GM21526 (cell line): ENCODE measurements around the gene PLEKHH2.
"Not testable (repeated sequence)": the region's sequence is repeated elsewhere in the genome, so short reads cannot be mapped to it uniquely, and the experiment has no call there.

ENCODE experiments used
- ATAC-seq: cut with Tn5 transposase; IDR thresholded peaks from one replicate; pipeline ENCODE4 v1.9.1; 2021; ENCODE audit warnings: moderate library complexity; ENCODE audit not compliant: unreplicated experiment, low FRiP score

Gene PLEKHH2

DNA sequence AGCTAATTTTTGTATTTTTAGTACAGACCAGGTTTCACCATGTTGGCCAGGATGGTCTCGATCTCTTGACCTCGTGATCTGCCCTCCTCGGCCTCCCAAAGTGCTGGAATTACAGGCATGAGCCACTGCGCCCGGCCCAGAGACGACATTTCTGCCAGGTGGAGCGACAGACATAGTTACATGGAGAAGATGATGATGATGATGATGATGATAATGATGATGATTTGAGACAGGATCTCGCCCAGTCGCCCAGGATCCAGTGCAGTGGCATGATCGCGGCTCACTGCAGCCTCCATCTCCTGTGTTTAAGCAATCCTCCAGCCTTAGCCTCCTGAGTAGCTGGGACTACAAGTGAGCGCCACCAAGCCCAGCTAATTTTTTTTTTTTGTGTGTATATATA is 907 bp upstream of the PLEKHH2 start:
- ATAC-seq = not testable (repeated sequence)

- no peak for ATAC-seq
Measured at GRCh38 chr2:43636621-43637020, 439 bp upstream of the PLEKHH2 start.

- no peak for ATAC-seq
Measured at GRCh38 chr2:43642363-43642762, 5.3 kb downstream of the PLEKHH2 start.

GRCh38 chr2:43643680-43644079 is 6.6 kb downstream of the PLEKHH2 start:
- no peak for ATAC-seq

DNA sequence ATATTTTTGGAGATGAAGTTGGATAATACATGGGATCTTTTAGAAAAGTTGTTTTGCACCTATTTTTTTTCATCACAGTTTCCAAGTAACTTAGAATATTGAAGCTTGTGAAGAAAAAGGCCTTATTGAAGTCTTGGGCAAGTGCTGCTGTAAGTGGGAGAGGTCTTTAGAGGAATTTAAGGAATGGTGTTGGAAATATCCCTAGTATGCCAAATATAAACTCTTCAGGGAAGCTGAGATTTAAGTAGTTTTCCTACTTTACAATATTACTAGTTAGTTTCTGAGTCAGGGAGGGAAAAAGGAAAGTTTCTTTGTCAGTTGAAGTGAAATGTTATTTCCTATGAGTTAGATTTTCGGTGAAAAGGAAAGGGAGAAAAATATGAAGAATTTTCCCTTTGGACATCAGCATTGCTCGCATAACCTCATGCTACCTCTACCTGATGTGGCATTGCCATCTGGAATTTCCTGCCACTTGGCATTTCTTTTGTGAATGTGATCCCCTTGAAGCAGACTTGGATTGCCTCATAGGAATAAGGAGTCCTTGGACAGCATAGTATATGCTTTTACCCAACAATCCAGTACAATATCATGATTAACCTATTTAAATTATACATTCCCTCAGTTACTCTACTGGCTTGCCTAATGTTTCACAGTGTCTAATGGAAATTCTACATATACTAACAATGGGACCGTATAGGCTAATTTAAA is 12.1 kb downstream of the PLEKHH2 start:
- ATAC-seq = no peak

DNA sequence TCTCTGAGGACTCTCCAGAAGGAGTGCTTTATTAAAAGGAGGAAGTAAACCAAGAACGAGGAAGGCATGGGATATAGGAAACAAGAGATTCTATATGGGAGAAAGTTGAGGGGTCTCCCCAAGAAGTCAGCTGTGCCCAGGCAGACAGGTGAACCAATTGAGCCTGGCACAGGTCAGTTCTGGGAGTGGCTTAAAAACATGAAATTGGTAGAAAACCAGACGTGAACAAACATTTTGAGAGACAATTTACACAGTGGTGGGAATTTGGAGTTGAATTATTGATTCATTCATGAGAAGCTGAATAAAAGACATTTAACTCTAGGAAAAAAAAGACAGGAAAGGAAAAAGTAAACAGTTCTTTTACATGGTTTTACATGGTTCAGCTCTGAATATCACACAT is 16.4 kb downstream of the PLEKHH2 start:
- no peak for ATAC-seq

DNA sequence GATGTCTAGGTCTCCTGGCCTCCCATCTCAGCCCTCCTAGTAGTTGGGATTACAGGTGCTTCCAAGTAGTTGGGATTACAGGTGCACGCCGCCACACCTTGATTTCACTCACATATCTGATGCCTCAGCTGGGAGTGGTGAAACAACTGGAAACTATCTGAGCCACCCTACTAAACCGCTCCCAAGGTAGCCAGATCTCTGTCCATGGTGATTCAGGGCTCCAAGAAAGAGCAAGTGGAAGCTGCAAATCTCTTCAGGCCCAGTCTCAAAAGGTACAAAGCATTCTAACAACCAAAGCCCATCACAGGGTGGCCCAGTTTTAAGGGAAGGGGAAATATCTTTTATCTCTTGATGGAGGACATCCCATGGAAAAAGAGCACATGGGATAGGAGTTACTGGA is 20.2 kb downstream of the PLEKHH2 start:
- no peak for ATAC-seq

- no peak for ATAC-seq
Measured at GRCh38 chr2:43675646-43676321, 38.7 kb downstream of the PLEKHH2 start.

- ATAC-seq = no peak
Measured at GRCh38 chr2:43676322-43677050, 39.4 kb downstream of the PLEKHH2 start, which contains the start of gene C1GALT1C1L. Gene C1GALT1C1L, minus strand, starts transcription at chr2:43676429. Its CDS starts 107 bp downstream, at chr2:43676322.

- not testable (repeated sequence) for ATAC-seq
Measured at GRCh38 chr2:43677783-43678182, 40.7 kb downstream of the PLEKHH2 start.

GRCh38 chr2:43685357-43685756 is 48.3 kb downstream of the PLEKHH2 start:
- no peak for ATAC-seq

DNA sequence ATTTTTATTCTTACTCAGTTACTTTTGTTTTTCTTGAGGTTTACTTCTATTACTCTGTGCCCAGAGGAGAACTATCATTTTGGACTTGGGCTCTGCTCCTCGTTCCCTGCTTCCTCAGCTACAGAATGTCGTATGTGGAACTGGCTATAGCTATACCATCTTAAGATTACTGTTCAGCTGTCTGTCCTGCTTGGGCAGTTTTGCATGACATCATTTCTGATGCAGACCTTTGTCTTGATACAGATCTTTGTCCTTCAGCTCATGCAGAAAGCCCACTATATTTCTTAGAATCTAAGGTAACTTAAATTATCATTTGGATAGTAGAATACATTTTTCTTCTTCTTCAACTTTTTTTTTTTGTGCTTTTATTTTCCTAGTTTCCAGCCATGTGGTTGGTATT is 52.9 kb downstream of the PLEKHH2 start:
- no peak for ATAC-seq

DNA sequence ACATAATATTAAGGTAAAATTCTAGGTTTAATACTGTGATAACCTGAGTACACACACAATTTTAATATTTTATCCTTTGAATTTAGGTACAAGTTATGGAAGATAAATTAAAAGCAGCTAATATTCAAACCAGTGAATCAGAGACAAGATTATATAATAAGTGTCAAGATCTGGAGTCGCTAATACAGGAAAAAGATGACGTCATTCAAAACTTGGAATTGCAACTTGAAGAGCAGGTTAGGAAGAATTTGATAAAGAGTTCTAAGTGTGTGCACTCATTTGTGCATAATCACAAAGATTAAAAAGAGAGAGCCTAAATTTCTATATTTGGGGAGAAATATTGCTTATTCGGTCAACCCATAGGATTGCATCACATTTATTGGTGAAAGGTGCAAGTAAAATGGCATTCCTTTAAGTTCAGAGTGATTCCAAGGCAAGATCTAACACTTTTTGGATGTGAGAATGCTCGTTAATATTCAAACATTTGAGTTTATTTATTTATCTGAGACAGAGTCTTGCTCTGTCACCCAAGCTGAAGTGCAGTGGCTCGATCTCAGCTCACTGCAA is 55.5 kb downstream of the PLEKHH2 start:
- ATAC-seq = no peak

DNA sequence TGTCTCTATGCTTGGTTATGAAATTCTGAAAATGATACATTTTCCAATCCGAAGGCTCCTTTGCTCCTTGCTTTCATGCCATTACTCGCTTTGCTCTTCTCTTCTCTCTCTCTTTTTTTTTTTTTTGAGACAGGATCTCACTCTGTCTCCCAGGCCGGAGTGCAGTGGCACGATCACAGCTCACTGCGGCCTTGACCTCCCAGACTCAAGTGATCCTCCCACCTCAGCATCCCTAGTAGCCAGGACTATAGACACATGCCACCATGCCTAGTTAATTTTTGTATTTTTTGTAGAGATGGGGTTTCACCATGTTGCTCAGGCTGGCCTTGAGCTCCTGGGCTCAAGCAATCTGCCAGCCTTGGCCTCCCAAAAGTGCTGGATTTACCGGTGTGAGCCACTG is 61.1 kb downstream of the PLEKHH2 start:
- ATAC-seq = not testable (repeated sequence)

GRCh38 chr2:43699761-43700160 is 62.7 kb downstream of the PLEKHH2 start:
- ATAC-seq = no peak

DNA sequence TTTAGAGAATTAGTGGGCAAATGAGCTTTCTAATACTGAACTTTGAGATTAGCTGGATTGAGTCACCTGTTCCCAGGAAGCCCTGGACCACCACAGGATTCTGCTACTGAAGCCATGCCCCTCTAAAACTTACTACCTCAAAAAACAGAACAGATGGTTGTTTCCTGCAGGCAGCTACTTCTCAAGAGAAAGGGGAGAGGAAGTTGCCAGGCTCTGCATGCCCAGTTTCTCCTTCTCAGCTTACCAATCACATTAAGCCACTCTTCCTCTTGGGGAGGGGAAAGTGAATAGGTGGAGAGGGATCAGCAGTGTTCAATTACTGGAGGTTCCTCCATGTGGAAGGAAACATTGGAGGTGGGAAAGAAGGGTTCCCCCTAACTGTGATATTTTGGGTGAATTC is 64.1 kb downstream of the PLEKHH2 start:
- no peak for ATAC-seq

GRCh38 chr2:43707255-43708015 is 70.4 kb downstream of the PLEKHH2 start:
- no peak for ATAC-seq

DNA sequence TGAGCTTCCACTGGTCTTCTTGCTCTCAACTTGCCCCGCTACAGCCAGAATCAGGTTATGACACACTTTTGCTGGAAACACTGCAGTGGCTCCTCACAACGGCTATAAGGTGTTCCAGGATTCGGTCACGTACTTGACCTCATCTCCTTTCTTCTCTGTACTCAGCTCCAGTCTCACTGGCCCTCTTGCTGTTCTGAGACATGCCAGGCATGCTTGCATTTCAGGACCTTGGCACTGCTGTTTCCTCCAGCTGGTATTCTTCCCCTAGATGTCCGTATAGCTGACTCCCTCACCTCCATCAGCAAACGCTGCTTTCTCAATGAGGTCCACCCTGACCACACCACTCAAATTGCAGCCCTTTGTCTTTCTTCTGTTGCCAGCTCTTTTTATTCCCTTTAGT is 71.1 kb downstream of the PLEKHH2 start:
- no peak for ATAC-seq

DNA sequence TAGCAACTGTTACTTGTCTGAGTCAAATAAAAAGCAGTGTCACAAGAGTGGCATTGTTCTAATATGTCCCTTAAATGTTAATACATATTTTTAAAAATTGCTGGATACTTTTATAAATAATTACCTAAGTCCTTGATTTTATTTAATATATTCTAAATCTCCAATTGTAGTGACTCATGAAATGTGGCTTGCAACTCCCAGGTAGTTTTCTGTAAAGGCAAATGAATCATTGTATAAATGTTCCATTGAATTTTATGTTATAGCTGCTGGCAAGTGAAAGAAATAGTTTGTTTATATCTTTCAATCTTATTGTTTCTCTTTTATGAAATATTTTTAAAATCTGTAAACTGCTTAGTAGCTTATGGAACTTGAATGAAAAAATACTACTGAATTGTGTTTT is 71.8 kb downstream of the PLEKHH2 start:
- ATAC-seq = no peak

DNA sequence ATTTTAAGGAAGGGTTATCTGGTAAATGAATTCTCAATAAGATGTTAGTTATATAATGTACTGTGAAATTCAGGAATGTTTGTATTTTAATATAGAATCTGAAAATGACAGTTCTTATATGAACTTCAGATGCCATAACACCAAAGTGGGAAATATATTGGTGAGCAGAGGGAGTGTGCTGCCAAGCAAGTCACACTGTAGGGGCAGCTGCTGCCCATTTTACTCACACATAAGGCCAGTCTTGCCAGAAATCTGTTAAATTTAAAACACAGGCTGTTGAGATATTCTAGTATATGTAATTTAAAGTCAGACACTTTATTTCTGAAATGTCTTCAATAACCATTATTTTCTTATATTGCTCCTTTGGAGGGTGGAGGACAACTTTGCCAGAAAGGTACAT is 73.8 kb downstream of the PLEKHH2 start:
- no peak for ATAC-seq
